Measurements from ENCODE around the gene MGAT5B. TPM values are rescaled to one million over a fixed set of nuclear protein-coding genes. Genes with fewer than 3 reads are reported as not detected.

Gene MGAT5B
- total RNA-seq, 2 donors from 2014 or later = 0.05 to 0.27 TPM

DNA sequence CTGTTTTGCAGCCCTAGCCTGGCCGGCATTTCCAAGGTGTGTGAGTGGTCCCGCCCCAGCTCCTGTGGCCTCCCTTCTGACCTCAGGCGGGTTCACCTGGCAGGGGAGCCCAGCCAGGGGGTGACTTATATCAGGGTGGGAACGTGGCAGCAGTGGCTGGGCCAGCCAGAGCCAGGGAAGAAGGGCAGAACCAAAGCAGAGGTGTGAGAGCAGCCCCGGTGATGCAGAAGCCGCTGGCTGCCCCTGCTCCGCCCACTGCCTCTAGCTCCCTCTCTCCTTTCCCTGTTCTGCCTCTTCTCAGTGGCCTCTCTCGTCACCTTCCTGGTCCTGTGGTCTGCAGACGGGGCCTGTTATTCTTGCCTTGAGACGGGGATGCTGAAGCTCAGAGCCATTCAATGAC, 12.1 kb downstream of the MGAT5B start:
- no peak overlapping the region for H3K9ac ChIP-seq (ENCODE audit: low read depth in 2 of 2, low read length in 2 of 2)
- no peaks in the 10 kb centered on the region for H3K36me3 ChIP-seq
- H3K27ac ChIP-seq = no peak overlapping the region
- H3K9me3 ChIP-seq = no peaks in the 10 kb centered on the region
- no peak overlapping the region for H3K4me3 ChIP-seq
- TF ChIP-seq, protein P1, sequence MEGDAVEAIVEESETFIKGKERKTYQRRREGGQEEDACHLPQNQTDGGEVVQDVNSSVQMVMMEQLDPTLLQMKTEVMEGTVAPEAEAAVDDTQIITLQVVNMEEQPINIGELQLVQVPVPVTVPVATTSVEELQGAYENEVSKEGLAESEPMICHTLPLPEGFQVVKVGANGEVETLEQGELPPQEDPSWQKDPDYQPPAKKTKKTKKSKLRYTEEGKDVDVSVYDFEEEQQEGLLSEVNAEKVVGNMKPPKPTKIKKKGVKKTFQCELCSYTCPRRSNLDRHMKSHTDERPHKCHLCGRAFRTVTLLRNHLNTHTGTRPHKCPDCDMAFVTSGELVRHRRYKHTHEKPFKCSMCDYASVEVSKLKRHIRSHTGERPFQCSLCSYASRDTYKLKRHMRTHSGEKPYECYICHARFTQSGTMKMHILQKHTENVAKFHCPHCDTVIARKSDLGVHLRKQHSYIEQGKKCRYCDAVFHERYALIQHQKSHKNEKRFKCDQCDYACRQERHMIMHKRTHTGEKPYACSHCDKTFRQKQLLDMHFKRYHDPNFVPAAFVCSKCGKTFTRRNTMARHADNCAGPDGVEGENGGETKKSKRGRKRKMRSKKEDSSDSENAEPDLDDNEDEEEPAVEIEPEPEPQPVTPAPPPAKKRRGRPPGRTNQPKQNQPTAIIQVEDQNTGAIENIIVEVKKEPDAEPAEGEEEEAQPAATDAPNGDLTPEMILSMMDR (IDR thresholded peaks at IDR 0.05) = no peak
- intact Hi-C loops (cut with DNase I) = no loop called here
- H3K4me1 ChIP-seq = no peaks in the 10 kb centered on the region
- DNase-seq = no peak
- no peaks in the 10 kb centered on the region for H3K27me3 ChIP-seq

DNA sequence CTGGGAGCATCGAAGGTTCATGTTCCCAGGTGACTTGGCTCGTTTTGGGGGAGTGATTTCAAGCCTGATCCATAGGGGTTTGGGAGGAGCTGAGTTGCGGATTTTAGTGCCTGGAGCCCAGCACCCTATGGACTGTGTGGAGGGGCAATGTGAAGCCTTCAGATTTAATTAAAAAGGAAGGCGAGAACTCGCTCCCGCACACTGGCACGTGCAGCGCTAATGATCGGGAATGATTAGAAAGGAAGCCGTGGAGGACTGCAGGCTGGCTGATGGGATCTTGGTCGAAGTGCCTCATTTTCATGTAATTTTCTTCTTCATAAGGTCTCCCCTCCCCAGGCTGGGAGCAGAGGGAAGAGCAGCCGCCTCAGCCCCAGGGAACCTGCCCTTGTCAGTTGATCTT, 12.8 kb downstream of the MGAT5B start:
- DNase-seq = no peak
- Histone ChIP-seq H3K27me3 (no peaks in the 10 kb centered on the region), H3K4me3 (no peak overlapping the region), H3K27ac (no peak overlapping the region), H3K36me3 (no peaks in the 10 kb centered on the region), H3K9me3 (no peaks in the 10 kb centered on the region), H3K4me1 (no peaks in the 10 kb centered on the region), H3K9ac (ENCODE audit: low read depth in 2 of 2, low read length in 2 of 2) (no peak overlapping the region)
- TF ChIP-seq, protein P1 (IDR thresholded peaks at IDR 0.05) = no peak
- intact Hi-C loops (cut with DNase I) = no loop called here

DNA sequence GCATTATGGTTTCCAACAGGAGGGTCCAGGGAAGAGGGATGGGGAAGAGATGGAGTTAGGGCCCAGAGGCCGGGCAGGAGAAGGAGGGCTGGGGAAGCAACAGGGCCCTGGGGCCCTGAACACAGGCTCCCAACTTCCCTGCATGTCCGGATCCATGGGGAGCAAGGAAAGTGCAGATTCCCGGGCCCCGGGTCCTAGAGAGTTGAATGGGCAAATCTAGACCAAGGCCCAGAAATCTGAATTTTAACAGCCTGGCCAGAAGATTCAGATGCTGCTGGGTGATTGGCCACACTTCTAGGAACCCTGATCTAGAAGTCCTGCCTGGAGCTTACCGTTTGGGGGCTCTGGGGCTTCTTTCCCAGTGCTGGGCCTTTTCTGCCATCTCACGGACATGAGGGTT, 13.2 kb downstream of the MGAT5B start:
- H3K36me3 ChIP-seq = no peaks in the 10 kb centered on the region

DNA sequence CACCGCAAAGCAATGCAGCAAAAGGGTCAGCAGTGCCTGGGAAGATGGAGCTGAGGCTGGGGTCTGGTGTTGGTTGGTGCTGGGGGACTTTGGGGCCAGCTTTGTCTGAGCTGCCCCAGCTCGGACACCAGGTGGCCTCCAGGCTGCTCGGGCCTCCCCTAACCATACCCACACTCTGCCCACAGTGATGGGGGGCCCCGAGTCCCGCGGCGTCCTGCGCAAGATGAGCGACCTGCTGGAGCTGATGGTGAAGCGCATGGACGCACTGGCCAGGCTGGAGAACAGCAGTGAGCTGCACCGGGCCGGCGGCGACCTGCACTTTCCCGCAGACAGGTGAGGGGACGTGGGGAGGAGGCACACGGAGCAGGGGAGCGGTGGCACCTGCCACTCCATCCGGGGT, 13.8 kb downstream of the MGAT5B start:
- H3K9me3 ChIP-seq = no peaks in the 10 kb centered on the region
- no peak overlapping the region for H3K4me3 ChIP-seq
- intact Hi-C loops (cut with DNase I) = no loop called here
- no peaks in the 10 kb centered on the region for H3K36me3 ChIP-seq
- TF ChIP-seq, protein P1 (IDR thresholded peaks at IDR 0.05) = no peak
- no peak for DNase-seq
- H3K4me1 ChIP-seq = no peaks in the 10 kb centered on the region
- no peak overlapping the region for H3K27ac ChIP-seq
- no peaks in the 10 kb centered on the region for H3K27me3 ChIP-seq
- H3K9ac ChIP-seq (ENCODE audit: low read depth in 2 of 2, low read length in 2 of 2) = no peak overlapping the region

More for the DNA sequence above, 13.2 kb downstream of the MGAT5B start:
- H3K9ac ChIP-seq (ENCODE audit: low read depth in 2 of 2, low read length in 2 of 2) = no peak overlapping the region
- no peak overlapping the region for H3K27ac ChIP-seq
- no peak overlapping the region for H3K4me3 ChIP-seq
- no peaks in the 10 kb centered on the region for H3K27me3 ChIP-seq
- no peaks in the 10 kb centered on the region for H3K9me3 ChIP-seq
- no peaks in the 10 kb centered on the region for H3K4me1 ChIP-seq
- DNase-seq = no peak
- TF ChIP-seq, protein P1 (IDR thresholded peaks at IDR 0.05) = no peak
- intact Hi-C loops (cut with DNase I) = no loop called here

DNA sequence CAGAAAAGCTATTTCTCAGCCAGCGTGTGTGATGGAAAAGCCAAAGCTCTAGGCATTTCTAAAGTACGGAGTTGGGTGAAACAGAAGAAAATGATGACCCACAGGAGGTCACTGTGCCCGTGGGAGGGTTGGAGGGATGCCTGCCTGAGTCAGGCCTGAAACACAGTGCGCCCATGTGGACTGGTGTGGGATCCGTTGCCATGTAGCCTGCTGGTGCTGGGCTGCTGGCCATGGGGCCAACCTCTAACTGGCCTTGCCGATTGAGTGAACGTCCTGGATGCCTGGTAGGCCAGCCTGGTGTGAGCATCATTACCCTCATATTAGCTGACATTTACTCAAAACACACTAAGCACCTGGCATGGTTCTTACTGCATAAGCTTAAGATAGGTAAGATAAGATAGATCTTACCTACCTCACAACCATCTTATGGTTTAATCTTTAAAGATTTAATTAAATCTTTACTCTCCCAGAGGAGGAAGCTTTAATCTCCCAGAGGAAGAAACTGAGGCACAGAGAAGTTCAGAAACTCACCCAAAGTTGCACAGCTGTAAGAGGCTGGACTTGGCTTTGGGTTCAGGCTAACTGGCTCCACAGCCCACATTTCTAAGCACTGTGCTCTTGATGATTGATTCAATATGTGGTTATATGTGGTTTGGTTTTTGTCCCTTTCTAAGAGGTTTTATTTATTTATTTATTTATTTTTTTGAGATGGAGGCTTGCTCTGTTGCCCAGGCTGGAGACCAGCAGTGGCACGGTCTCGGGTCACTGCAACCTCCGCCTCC, 15.7 kb downstream of the MGAT5B start:
- intact Hi-C loops (cut with DNase I) = no loop called here
- no peak for DNase-seq
- Histone ChIP-seq H3K4me1 (no peaks in the 10 kb centered on the region), H3K27me3 (no peaks in the 10 kb centered on the region), H3K36me3 (no peaks in the 10 kb centered on the region), H3K9ac (ENCODE audit: low read depth in 2 of 2, low read length in 2 of 2) (no peak overlapping the region), H3K4me3 (no peak overlapping the region), H3K9me3 (no peaks in the 10 kb centered on the region), H3K27ac (no peak overlapping the region)
- TF ChIP-seq, protein P1 (IDR thresholded peaks at IDR 0.05) = no peak

Data from colonic mucosa (tissue), 4 donors.